ENCODE data around the gene ARSB.

ARSB gene

DNA sequence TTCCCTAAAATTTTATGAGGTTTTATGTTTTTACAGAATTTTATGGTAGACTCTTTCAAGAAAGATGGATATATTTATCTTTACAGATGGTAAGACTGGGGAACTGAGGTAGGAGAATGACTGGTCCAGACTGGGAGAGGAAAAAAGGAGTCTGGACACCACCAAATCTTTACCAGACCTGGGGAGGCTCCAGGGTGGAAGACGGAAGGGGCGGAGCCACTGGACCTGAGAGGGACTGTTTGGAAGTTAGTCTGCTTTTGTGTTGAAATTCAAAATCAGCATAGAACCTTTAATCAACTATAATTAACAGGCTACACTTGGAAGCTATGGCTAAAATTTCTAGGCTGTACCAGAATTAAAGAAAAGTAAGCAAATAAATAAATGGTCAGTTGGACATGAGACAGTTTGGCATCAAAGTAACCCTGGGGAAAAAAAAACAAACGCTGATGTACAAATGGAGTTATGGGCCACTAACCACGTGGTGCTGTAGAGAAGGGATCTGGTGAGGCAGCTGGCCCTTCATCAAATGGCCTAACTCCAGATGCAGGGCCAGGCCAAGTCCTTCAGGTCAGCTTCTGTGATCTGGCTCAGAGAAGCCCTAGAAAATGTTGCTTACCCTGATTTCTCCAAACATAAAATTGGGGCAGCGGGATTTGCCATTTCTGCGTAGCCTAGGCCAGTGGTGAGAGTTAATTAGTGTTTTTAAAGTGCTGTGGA lies 155.1 kb downstream of the ARSB start:
- DNase-seq, result no peak

DNA sequence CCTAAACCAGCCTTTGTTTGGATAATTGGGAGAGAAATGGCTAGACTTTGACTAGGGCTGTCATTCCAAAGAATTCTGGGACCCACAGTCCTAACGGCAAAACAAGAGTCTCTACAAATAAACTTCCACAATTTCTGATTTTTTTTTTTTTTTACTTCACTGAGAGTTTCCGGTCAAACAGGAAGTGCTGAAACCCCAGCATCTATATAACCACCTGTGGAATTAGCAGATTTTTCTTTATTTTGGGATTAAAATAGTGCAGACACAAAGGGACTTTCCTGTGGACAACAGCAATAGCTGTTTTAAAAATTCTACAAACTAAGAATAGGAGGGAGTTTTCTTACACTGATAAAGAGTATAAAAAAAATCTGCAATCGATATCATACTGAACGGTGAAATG lies 157.4 kb downstream of the ARSB start:
- no peak for DNase-seq

DNA sequence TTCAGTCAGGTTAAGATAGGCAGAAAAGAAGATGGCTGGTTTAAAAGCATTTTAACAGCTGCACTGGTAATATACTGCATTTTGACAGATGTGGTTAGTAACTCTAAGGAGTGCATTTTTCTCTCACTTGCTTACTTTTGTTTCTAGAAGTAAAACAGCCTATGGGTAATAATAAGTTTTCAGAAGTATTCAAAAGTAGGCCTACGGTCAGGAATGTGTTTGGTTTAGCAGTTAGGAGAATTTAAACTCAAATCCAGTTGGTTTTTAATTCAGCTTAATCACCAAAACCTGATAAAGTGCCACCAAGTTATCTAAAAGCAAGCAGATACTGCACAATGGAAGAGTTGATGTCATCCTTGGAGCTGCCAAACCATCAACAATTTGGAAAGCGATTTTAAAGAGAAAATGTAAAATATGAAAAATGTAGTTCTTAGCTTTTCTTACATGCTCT lies 160.3 kb downstream of the ARSB start:
- DNase-seq, result no peak

DNA sequence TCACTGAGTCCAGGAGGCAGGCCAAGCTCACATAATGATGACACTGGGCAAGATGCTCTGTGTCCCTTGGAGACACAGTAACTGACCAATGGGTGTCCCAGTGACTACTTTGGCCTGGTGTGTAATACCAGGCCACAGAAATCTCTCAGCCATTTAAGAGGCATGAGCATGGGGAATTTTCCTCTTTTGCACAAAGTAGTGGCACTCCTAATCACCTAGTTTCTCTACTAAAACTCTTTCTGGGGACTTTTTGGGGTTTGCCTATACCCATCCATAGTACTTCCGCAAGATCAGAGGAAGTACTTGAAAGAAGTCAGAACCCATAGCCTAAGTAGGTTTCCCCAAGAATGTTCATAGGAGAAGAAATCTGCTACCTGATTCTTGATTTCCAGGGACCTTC lies 161.9 kb downstream of the ARSB start:
- DNase-seq, result no peak

DNA sequence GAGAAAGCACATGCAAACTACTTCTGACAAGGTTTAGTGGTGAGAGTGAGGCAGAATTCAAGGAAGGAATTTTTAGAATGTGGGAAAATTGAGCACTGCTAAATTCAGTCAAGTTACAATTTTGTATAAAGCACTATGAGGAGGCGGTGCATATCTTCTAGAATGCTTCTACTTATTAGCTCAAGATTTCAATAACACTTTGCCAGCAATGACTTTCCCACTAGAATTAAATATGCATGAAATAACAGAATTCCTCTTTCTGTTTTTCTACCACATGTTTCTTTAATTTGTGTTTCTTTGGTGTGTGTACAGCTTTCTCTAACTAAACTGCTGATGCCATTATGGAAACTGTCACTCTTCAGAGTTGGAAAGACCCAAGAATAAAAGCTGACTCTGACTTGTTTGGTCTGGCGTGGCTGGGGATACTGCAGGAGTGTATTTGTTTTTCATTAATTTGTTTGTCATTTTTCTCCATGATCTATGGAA lies 163.5 kb downstream of the ARSB start:
- DNase-seq, result no peak

DNA sequence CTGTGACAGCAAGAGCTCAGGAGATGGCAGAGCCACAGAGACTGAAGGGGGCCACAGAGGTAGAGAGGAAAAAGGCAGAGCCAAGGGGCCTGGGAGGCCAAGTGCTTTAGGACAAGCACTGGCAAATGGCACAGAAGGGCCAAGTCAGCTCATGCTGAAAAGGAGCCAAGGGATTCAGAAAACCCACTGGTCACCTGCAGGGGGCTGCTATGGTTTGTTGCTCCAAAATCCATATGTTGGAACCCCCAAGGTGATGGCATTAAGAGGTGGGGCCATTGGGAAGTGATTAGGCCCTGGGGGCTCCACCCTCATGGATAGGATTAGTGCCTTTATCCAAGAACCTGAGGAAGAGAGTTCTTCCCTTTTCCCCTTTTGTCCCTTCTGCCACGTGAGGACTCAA lies 165.4 kb downstream of the ARSB start:
- no peak for DNase-seq

DNA sequence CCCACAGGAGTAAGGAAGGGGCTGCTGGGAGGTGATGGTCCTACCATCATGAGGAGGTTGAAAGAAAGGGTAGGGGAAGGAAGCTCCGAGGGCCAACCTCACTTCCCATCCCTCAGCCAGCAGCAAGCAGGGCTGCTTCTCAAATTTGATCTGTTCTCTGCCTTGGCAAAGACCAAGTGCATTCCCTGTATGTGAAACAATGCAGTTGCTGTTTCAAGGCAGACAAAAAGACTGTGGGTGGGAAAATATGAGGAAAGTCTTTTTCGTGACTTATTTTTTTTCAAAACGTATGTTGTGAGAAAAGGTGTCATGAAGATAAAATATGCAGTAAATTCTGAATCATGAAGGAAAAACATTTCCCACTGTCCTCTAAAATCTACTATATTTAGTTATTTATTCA lies 165.9 kb downstream of the ARSB start:
- no peak for DNase-seq

DNA sequence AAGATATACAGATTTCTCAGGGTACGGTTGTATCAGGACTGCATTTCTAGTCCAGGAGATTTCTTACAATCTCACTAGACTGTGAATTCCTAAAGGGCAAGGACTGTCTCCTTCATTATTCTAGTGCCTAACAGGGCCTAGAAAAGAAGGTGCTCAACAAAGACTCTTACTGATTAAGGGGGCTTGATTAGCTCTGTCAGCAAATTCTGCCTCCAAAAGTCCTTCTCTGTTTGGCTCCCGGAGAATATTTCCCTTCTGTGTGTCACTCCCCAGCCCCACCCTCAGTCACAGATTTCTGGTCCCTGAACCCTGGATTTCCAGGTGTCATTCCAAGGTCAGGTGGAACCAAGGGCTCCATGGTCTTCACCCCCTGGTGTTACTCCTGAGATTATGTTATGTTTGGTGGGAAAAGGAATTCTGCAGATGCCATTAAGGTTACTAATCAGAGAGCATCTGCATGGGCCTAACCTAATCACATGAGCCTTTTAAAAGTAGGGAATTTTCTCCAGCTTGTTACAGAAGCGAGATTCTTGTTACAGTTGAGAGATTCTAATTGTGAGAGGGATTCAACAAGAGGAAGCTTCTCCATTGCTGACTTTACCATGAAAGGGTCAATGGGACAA lies 168.9 kb downstream of the ARSB start:
- no peak for DNase-seq

DNA sequence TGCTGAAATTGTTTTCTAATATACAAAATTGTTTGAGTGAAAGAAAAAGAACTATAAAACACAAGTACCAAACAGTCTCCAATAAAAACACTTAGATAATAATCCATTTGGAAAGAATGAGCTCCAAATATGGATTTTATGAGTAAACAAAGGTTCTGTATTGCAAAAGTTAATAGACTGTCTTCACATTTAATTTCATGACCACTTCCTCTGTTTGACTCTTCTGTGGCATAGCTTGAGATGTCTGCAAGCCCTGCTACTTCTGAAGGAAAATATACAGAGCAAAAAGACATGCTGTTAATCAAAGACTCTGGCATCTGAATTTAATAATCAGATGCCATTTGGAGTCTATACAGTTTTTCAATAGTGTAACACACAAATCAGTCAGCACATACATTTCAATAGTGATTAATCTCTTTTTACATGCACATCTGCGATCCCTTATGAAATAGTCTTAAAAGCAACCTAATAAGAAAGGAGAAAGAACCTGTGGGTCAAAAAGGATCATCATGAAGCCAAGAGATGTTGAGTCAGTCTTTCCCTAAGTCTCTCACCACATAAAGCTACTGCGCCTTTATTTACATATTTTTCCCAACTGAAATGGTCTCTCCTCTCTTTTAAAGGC lies 171.1 kb downstream of the ARSB start:
- no peak for DNase-seq

DNA sequence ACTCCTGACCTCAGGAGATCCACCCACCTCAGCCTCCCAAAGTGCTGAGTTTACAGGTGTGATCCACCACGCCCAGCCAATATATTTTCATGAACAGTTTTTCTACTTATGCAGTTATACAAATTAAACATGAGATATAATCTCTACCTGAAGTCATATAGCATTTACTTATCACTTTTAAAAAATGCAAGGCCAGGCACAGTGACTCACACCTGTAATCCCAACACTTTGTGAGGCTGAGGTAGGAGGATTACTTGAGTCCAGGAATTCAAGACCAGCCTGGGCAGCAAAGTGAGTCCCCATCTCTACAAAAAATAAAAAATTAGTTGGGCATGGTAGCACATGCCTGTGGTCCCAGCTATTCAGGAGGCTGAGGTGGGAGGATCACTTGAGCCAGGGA lies 171.8 kb downstream of the ARSB start:
- no peak for DNase-seq

DNA sequence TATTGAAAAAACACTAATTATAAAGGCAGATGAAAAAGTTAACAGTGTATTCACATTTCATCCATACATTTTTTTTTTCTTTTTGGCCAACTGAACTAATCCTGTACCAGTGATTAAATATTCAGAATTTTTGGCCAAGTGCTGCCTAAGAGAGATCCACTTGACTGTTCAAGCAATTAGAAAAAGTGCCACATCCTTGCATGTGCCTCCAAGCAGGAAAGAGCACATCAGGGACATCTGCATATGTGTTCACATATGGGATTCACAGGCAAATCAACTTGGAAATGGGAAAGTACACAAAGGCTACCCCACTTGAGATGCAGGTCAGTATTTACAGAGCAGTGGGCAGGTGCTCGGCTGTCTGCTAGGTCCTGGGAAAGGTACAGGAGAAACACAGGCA lies 173.2 kb downstream of the ARSB start:
- no peak for DNase-seq

DNA sequence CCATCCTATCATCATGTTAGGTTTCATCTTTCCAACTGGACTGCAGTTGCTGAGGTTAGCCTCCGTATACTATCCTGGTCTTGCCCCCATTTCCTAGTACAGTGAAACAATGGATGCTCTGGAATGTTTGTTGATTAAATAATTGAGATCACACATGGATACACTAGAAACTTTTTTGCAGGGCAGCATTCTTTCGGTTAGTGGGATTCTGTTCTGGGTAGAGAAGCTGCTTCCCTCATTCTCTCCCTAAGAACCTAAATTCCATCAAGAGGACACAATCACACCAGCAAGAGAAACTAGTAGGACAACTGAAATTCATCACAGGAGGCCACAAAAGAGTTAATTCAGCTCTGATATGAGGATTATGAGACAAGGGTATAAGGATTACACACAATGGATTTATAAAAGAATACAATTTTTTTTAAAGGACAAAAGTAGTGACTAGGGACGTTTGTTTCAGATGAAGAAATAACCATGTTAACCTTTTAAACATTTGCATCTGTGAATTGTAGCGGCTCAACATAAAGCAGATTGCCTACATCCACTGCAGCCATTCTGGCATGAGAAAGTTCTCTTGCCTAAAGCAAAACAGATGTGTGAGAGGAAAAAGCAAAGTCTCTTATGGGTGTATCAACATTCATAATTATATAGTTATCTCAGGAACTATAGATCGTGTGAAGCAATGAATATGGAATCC lies 173.8 kb downstream of the ARSB start:
- DNase-seq, result no peak

DNA sequence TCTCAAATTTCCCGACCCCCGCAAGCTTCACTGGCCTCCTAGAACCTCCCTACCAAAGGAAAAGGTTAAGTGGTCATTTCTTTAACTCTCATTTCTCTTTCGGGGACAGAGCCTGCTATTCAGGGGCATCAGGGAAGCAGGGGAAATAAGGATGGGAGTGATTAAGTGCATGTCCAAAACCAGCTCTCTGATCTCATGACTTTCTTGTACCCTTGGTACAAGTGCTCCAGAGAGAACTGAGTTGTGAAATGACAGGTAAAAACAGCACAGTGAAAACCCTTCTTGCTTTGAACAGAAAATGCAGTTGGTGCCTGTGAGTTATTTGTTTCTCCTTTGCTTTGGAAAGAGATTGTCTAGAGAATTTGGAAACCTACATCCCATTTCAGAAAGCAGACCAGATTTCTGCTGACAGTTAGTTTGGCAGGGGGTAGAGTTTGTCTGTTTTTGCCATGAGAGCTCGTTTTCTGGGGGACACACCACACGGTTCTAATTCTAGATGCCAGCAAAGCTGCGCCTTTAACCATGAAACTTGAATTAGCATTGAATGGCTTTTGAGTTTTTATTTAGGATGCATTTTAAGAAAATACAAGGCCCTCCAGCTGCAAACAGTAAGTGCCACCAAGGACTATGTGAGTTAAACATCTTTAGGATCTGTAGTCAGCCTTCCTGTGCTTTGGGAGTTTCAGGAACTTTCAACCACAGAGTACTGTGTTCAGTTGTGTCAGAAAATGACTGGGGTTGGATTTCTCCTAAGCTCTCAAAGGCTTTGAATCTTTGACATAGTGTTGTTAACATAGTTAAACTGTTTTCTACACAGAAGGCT lies 174.8 kb downstream of the ARSB start:
- DNase-seq, result no peak

DNA sequence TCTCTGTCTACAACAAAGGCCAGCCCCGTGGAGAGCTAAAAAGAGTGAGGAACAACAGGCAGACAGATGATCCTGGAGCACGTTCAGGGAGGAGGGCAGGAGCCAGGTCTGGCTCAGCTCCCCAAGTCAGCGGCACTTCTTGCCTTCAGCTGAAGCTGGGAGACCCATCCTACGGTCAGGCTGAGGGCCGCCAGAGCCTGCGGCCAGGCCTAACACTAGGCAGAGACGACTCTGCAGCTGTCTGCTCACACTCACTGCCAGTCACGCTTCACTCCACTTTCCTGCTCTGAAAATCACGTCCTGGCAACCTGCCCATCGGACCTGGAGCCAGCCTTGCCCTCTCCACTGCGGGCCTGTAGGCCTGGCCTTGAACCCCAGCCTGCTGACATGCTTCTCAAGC lies 175.7 kb downstream of the ARSB start:
- DNase-seq, result no peak

DNA sequence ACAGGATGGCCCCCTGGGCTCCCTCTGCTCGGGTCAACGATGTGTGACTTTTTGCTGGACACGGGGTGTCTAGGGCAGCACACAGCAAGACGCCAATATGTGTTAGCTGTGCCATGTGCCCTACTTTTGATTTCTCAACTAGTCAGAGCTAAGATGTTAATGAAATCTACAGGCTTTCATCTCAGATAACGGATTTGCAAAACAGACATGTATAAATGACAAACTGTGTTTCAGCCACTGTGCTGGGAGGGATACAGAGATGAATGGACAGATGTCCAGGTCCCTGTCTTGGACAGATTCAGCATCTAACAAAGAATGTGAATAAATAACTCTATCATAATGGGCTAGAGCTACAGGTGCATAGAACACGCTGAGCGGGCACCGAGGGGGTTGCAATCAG lies 176.3 kb downstream of the ARSB start:
- DNase-seq, result no peak

DNA sequence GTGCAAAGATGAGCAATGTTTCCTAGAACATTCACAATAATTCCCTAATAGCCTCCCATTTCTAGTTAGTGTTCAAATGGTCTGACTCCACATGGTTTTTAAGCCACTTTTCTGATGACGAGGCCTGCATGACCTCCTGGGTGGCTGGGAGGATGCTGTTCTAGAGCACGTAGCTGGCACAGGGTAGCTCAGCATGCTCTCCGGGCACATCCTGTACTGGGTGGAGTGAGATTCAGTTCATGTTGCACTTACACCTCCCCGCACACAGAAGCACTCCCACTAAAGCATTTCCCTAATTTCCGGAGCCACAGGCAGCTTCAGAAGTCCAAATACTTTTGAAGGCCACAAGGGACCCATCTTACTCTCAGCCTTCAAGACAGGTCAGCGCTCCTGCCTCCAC lies 176.7 kb downstream of the ARSB start:
- no peak for DNase-seq

DNA sequence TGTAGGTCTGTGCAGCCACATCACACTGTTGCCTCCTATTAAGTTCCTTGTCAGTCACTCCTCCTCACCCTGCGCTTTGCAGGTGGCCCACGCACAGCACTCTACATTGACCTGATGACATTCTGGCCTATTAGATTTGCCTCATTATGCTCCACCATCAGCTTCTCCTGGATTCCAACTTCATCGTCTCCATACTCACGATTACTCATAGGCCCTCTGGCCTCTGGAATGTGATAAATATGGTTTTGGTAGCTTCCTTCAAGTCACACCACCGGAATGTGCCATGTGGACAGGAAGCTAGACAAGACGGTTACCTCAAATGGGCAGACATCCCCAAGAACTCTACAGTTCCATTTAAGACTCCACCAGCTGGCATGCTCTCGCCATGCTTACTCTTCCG lies 178.6 kb downstream of the ARSB start:
- DNase-seq, result no peak

DNA sequence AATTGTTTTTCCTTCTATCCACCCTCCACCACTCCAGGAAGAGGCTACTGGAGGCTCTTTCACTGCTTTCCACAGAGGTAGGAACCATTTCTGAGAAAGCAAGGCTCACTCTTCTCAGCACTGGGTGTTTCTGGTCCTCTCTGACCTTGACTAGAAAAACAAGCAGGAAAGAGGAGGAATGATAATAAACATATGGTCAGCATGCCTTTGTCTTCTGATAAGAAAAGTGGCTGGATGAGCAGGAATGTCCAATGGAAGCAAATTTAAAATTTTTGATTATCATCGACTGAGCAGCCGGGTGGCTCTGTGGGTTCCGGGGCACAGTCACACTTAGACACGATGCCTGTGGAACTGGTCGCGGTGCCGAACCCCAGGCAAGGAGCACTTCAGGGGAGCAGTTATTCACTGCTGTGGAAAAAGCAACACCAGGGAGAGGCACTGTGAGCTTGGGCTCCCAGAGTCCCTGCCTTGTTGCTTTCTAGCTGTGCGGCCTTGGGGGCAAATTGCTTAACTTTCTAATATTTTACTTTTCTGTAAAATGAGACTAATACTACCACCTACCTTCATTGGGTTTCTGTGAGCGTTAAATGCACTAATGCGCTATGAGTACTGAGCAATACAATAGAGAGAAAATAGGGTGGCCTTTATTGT lies 179.5 kb downstream of the ARSB start:
- no peak for DNase-seq

DNA sequence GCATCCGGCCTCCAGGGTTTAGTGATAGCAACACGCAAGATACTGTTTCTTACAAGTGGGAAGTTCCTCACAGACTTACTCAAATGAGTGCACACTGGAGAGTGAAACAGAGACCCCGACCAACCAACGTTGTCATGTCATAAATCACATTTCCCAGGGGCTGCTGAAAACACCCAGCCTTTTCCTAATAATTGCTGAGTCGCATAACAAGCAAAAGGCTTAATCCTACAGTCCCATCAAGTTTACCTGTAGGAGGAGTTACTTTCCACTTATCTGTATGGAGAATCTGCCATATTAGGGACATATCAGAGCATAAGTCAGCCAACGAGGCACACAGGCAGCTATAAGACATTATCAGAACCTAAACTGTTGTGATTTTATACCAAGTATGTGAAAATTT lies 180.1 kb downstream of the ARSB start:
- DNase-seq, result no peak

DNA sequence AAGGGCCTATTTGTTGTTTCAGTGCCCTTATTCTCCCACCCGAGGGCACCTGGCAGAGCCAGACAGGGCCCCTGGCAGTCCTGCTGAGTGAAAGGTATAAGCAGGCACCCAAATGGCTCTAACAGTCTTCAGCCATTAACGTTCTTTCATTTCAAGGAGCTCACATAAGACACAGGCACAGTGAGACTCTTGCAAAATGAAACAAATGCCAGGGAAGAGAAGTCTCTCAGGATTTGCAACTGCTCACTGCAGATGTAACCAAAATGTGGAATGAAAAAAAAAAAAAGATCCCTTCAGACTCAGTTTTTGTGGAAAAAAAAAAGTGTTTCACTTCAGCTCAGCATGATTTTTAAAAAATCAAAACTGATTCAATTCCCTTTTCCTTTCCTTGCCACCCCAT lies 181.2 kb downstream of the ARSB start:
- no peak for DNase-seq

DNA sequence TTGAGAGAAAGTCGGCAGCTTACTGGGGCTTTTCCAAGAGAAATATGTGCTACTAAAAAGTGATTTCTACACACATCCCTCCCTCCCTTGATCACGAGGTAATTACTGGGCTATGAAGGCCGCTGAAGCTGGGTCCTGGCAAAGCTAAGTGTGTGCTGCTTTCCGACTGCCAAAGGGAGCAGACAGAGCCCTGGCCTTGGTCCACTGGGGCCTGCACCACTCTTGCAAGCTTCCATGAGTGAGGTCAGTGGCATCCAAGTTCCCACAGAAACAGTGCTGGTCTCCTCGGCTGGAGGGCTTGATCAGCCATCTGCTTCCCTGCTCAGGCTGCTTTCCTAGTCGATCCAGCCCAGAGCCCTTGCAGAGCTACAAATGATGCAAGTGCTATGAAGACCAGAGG lies 181.8 kb downstream of the ARSB start:
- no peak for DNase-seq

DNA sequence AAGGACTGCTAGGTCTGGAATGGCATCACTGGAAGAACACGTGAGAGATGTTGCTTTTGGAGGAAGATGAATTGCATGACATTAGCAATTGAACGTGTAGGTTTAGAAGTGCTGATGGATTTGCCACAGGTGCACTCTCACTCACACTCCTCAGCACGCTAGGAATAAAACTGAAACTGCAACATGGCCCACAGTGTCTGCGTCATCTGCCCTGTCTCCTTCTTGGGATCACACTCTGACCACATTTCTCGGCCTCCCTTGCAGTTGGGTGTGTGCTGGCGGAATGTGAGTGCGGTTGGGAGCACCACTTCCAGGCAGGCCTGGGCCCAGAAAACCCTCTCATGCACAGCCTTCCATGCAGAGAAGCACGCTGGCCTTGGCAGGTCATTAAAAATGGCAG lies 183.7 kb downstream of the ARSB start:
- no peak for DNase-seq
